Activated CD8-positive, alpha-beta memory T cell treated with anti-CD3 and anti-CD28 coated beads for 1 hour (primary cell): ENCODE measurements around the gene PLPP4.

Experiments
- DNase-seq, 2 donors: peaks; one replicate each; pipeline ENCODE4 v3.0.0-alpha.2; 2020; ENCODE audit warnings: low read depth in 1 of 2; ENCODE audit errors: extremely low read depth in 1 of 2

Gene PLPP4

DNA sequence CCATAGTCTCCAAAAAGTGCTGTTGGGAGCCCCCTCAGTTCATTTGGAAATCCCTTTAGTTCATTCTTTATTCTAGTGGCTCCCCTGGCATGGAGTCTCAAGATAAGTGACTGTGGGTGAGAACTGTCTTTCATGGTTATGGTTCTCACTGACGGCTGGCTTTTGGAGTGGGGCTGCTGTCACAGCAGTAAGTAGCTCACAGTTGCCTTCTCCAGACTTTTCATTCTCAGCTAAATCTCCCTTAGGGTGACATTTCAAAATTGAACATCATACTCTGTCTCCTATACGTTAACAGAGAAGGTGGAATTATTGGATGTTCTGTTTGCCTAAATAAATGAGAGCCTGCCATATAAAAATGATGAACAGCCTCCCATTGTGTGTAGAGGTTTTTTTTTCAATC lies 58.7 kb downstream of the PLPP4 start:
- DNase-seq: no peak

DNA sequence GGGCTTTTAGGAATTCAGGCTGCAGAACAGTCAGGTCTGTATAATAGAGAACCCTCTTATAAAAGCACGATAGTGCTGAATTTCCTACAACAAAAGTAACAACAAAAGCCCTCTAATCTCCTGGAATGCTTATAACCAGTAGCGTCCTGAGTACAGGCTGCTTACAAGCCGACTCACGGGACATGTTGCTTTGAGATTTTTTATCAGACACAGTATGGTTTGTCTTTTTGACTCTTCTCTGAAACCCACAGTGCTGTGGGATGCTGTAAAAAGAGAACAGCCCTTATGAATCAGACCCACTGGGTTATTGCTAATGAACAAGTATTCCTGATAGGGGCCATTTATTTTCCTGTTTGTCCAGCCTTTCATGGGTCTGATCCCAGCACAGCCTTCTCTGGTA lies 59.4 kb downstream of the PLPP4 start:
- no peak for DNase-seq

DNA sequence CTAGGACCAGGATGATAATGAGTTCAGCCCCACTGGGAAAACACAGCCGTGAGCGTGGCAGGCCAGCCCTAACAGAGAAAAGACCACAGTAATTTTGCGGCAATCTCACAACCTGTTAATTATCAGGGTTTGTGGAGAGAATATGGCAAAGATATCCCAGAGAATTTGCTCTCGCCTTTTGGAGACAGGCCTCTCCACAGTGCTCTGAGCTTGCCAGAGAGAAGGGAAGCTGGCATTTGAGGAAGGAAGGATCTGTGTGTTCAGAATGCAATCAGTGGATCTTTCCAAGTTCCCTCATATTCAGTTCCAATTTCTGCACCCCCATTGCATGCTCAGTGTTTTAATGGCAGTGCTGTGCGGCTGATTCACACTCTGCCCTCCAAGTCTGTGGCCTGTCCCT lies 60.2 kb downstream of the PLPP4 start:
- no peak for DNase-seq

DNA sequence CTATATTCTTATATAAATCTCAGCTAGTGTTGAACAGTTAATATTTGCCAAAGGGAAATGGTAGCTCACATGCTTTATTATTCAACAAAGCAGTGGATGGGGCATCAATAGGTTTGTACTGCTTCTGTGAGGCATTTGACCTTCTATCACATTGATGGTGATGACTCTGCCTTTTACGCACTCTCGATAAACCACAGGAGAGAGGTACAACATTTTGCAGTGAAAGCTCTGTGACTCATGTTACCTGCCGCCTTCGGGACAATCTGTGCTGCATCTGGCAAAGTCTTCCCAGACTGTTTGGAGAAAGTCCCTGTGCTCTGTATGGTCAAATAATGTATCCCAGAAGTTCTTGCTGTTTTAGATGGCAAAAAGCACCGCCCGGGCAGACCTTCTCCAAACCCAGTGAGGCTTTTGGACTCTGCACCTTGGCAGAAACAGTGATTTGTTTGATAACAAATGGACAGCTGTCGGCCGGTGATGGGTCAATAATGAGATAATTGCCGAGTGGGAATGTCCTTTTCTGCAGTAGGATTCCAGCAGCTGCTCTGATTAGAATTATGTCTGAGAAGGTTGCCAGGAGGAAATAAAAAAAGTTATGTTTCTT lies 61.0 kb downstream of the PLPP4 start:
- DNase-seq: no peak

DNA sequence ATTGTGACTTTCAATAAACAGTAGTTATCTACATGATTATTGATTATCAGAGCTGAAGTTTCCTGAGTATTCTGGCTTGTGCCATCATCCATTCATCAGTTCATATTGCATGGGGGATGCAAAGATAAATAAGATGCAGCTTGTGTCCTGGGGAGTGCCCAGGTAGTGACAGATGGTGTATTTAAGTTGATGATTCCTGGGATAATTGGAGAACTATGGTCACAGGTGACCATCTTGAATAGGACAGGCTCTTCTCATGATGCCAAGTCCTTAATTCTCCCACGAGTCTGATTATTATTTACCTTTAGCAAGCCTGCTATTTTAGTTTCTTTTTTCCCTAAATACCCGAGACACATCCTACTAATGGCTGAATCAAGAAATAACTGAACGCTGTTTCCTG lies 64.9 kb downstream of the PLPP4 start:
- DNase-seq: no peak

DNA sequence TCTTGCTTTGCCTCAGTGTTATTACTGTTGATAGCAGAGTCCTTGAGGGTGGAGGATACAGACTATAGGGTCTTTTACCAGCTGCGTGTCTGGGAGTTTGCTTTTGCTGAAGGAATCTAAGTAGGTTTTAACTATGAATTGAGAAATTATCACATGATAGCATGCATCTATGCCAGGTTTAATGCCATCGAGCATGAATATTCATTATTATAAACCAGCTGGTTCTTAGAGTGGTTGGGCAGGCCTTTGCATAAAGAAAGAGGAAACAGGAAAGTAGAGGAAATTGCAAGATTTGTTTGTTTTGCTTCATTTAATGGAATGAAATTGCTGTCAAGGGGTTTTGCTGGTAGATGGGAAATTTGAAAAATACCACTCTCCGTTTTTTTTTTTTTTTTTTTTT lies 70.7 kb downstream of the PLPP4 start:
- no peak for DNase-seq

DNA sequence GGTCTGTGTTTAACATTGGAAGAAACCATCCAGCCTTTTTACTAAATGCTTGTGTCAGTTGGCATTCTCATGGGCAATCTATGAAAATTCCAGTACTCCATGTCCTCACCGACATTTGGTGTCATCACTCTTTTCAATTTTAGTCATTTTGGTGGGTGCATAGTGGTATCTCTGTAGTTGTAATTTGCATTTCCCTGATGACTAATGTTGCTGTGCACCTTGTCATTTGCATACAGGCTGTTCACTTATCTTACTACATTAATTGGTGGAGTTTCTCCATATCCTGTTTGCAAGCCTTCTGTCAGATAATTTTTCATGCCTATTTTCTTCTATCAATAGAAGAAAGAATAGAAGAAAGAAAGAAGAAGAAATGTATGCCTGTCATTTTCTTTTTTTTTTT lies 73.7 kb downstream of the PLPP4 start:
- no peak for DNase-seq

DNA sequence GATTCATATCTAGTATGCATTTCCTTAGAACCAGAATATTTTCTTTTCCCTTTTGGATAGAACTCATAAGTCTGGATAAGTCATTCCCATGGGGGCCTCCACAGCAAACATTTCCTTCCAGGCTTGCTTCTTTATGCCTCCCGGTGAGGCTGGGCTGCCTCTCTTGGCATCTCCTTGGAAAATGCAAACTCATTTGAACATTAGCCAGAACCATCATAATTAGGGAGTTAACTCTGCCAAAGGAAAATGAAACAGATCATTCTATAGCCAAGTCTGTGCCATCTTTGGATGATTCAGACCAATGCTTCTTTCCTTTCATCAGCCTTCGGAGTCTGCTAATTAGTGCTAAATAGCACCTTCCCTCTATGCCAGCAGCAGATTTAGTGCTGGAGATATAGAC lies 81.1 kb downstream of the PLPP4 start:
- no peak for DNase-seq

DNA sequence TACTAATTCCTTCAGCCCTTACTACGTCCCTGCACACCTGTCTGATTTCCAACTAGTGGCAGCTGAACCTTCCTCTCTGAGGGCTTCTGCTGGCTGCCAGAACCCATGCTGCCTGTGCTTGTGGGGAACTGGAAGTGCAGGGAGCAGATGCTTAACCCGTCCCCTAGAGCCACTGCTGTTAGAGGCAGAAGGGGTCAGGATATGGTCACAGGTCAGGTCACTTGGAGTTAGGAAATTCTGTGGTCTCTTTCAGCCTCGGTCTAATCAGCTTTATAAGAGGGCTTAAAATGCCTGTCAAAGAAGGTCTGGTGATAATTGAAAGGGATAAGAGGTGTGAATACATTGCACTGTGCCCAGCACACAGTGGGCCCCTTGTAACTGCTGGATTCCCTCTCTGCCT lies 82.0 kb downstream of the PLPP4 start:
- no peak for DNase-seq

DNA sequence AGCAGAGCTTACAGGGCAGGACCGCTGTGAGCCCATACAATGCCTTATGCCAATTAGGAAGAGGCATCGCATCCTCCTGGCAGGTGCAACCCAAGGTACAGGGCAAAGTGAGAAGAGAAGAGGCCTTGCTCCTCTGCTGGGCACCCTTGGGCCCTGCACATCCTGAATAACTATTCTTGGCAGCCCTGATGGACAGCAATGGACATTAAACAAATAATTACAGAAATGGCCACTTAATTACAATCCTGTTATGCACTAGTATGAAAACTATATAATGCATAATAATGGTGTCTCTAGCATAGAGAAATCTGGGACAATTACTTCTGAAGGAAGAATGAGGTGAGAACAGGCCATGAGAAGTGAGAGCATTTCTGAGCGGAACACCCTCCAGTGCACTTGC lies 83.5 kb downstream of the PLPP4 start:
- DNase-seq: no peak

DNA sequence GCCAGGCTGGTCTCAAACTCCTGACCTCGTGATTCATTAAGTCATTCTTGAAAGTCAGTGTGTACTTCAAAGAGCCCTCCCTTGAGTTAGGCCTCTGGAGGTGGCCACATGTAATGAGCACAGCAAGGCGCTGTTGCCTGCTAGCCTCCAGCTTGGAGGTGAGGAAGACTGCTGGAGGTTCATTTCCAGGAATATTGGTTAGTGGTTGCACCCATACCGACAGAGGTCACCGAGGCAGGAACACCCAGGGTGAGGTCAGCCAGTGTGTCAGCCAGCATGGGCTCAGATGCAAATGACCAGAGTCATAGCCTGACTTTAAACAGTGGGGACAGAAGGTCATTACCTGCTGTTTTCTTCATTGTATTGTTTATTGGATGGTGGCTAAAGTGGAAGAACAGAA lies 85.0 kb downstream of the PLPP4 start:
- DNase-seq: no peak

DNA sequence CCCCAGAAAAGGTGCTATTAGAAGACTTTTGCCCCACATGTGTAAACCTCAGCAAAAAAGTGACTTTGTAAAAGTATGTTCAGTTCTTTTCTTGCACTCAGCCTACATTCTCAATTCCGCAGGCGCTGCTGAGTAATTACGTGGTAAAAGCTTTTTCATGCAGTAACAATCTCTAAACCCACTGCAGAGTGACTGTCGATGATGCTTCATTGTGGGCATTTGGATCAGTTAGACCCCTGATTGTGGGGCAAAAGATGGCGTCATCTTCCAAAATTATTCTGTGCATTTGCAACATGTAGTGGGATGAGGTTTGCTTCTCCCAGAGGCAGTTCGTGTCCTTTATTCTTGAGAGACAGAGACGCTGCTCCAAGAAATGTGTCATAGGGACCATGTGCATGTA lies 85.6 kb downstream of the PLPP4 start:
- no peak for DNase-seq

DNA sequence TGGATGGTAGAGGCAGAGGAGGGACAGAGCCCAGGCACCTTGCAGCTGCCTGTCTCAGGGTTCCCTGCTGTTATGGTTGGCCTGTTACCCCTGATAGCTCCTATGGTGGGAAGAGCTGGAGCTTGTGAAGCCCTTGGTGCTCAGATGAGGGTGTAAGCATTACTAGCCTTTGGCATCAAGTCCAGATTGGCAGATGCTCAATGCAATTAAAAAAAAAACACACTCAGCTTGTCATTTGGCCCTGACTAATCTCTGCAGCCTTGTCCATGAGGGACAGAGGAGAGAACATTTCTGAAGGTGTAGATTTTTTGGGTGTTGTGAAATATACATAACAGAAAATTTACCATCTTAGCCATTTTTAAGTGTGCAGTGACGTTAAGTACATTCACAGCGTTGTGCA lies 86.3 kb downstream of the PLPP4 start:
- DNase-seq: no peak

DNA sequence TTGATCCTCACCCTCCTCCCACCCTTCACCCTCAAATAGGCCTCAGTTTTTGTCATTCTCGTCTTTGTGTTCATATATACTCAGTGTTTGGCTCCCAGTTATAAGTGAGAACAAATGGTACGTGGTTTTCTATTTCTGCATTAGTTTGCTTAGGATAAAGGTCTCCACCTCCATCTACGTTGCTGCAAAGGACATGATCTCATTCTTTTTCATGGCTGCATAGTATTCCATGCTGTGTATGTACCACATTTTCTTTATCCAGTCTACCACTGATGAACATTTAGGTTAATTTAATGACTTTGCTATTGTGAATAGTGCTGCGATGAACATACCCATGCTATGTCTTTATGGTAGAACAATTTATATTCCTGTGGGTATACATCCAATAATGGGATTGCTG lies 91.2 kb downstream of the PLPP4 start:
- no peak for DNase-seq

DNA sequence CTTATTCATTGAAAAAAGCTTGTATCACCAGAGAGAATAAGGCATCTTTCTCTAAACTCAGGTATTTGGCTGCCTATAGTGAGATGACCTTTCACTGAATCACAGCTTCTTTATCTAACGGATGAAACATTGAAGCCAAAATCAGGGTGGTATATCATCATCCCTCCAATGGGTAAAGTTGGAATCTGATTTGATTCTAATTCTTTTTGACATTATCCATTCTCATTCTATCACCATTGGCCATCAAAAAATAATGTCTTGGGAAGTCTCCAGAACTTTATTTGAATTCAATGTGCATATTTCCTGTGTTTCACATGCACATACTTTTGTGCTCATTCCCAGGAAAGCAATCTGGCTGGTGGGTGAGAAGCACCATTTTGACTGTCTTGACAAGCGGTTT lies 95.2 kb downstream of the PLPP4 start:
- DNase-seq: no peak

DNA sequence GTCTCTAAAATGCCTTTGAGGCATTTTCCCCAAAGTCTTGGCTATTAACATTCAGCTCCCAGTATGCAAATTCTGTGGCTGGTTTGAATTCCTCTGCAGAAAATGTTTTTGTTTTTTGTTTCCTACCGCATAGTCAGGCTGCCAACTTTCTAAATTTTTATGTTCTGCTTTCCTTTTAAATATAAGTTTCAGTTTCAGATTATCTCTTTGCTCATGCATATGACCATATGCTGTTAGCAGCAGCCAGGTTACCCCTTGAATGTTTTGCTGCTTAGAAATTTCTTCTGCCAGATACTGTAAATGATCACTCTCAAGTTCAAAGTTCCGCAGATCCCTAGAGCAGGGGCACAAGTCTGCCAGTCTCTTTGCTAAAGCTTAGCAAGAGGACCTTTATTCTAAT lies 96.9 kb downstream of the PLPP4 start:
- no peak for DNase-seq

DNA sequence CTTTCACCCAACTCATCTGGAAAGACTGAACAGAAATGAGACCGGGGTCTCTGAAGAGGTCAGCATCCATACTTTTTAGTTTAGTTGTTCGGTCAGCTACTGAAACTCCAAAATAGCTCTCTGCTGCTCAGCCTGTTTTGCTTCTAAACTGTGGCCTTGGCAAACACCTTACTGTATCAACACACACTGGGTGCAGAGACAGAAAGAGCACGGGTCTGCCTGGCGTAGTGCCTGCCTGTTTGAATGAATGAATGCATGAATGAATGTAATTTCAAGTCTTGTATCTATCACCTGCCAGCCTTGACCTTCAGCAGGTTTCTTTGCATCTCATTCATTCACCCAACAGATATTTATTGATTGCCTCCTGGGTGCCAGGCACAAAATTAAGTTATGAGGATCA lies 98.4 kb downstream of the PLPP4 start:
- no peak for DNase-seq

DNA sequence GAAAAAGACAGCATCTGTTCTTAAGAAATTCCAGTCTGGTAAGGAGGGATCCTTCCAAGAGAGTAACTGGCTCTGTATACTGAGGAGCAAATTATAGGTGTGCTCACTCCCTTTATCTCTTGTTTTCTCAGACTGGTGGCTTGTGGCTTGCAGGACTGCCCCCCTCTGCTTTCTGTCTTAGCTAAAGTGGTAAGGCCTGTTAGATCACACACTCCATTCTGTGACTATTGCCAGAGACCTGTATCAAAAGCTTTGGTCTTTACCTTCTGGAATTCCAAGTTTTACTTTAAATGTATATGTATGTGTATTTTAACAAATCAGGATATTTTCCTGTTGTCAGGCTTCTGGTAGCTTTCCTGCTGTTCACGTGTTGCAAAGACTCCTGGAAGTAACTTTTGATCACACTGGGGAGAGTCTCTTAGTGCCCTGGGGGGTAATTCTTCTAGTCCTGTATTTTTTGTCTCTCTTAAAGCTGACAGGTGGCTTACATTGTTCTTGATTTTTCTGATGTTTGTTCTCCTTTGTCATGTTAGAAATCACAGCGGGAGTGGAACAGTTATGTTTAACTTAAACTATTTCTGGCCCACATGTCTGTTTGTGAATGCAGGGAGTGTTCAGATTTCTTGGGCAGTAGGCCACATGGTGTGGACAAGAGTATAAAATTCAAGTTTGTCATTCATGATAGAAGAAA lies 99.0 kb downstream of the PLPP4 start:
- no peak for DNase-seq

DNA sequence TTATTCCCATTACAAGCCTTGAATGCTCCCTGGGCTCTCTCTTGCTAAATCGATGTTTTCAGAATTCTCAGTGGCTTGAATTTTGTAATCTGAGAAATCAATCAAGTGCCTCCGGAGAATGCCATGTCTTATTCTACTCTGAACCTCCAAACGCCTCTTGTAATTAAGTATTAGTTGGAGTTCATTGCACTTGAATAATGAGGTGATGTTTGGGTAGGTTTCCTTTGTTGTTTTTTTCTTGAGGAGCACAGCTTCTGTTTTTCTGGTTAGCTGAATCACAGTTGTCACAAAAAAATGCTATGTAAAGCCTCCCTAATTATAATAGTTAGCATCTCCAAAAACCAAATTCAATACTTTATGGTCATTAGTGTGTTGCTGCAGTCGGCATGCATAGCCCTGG lies 100.3 kb downstream of the PLPP4 start:
- DNase-seq: no peak

DNA sequence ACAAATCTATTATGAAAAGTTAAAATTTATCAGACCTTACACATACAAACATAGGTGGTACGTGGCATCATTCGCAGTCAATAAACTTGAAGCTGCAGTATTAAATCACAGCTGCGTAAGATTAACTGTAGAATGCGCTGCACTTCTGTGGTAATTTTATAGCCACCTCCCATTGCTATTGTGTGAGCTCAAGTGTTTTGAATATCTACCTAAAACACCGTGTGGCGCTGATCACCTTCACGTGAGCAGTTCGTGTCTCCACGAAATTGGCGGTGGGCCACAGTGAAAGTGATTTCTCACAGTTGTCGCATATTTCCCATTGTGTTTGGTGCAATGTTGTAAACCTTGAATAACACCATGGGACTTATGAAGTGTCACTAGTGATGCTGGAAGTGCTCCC lies 102.8 kb downstream of the PLPP4 start:
- DNase-seq: no peak

DNA sequence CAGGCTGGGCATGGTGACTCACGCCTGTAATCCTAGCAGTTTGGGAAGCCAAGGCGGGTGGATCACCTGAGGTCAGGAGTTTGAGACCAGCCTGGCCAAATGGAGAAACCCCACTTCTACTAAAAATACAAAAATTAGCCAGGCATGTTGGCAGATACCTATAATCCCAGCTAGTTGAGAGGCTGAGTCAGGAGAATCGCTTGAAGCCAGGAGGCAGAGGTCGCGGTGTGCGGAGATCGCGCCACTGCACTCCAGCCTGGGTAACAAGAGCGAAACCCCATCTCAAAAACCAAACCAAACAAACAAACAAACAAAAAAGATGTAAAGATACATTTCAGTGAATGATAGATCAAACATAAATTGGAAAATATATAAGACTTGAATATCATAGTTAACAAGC lies 105.9 kb downstream of the PLPP4 start:
- no peak for DNase-seq

DNA sequence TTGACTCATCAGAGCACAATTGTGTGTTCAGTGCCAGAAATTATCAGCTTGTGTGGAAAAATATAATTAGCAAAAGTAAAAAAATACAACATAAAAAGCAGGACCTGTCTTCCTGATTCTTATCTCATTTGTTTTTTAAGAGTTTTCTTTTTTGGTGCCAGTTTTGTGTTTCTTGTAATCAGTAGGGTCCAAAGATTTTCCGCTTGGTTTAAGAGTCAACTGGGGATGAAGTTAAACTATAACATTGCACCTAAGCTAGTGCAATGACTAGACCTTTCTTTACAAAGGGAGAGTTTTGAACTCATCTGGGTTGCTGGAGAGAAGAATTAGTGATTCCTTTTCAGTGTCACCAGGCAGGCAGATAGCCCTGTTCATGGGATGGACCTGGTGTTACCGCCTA lies 113.4 kb downstream of the PLPP4 start:
- no peak for DNase-seq

DNA sequence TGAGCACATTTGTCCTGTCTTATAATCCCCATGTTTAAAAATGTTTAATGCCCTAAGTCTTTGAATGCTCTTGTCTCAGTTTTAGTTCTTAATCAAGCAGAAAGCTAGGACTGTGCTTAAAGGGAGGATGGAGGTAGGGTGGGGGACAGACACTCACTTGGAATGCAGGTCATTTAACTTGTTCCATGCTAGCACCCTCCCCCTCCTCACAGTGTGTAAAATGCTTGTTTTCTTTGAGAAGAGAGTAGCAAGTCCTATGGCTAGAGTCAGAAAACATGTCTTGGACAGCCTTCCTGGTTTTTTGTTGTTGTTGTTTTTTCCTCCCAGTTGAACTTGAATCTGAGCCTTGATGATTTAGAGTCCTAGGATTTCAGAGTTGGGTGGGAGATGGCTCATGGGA lies 114.2 kb downstream of the PLPP4 start:
- DNase-seq: no peak
